SK-N-SH treated with all-trans-retinoic acid at 6 μM for 48 hours (cell line): ENCODE data around the gene MICALL2.

ENCODE experiments used
- ARNTL ChIP-seq: fragments of 450-650 bp; formaldehyde crosslinking; IDR thresholded peaks from 2 replicates; pipeline ENCODE4 v1.5.0; 2020; ENCODE audit warnings: low read depth, mild to moderate bottlenecking, moderate library complexity, borderline replicate concordance
- OSR1 ChIP-seq: fragments of 250-450 bp; sonication (Bioruptor Pico); IDR thresholded peaks from 2 replicates; pipeline ENCODE4 v1.8.0; 2022; ENCODE audit warnings: moderate library complexity, mild to moderate bottlenecking, inconsistent platforms
- RARB ChIP-seq: fragments of 250-450 bp; sonication (Bioruptor Pico); IDR thresholded peaks from 2 replicates; pipeline ENCODE4 v1.8.0; 2021; ENCODE audit warnings: mild to moderate bottlenecking, moderate library complexity
- TSHZ2 ChIP-seq: fragments of 250-450 bp; sonication (Bioruptor Pico); IDR thresholded peaks from 2 replicates; pipeline ENCODE4 v1.5.0; 2020; ENCODE audit warnings: mild to moderate bottlenecking, moderate library complexity
- ZFP3 ChIP-seq: fragments of 250-450 bp; sonication (Bioruptor Pico); IDR thresholded peaks from 2 replicates; pipeline ENCODE4 v1.5.0; 2020; ENCODE audit warnings: mild to moderate bottlenecking, moderate library complexity
- ZFP30 ChIP-seq: fragments of 450-650 bp; formaldehyde crosslinking; IDR thresholded peaks from 2 replicates; pipeline ENCODE4 v1.5.0; 2022; ENCODE audit warnings: mild to moderate bottlenecking, moderate library complexity
- ZNF565 ChIP-seq: fragments of 450-650 bp; formaldehyde crosslinking; conservative IDR thresholded peaks from 2 replicates; pipeline ENCODE4 v1.5.0; 2020; ENCODE audit warnings: low read depth, mild to moderate bottlenecking, moderate library complexity
- TF ChIP-seq, protein P1 (sequence below): fragments of 250-450 bp; sonication (Bioruptor Pico); IDR thresholded peaks from 2 replicates; pipeline ENCODE4 v1.8.0; 2020; ENCODE audit warnings: mild to moderate bottlenecking, moderate library complexity, borderline replicate concordance
- TF ChIP-seq, protein P2 (sequence below): fragments of 250-450 bp; sonication (Bioruptor Pico); IDR thresholded peaks from 2 replicates; pipeline ENCODE4 v1.8.0; 2021; ENCODE audit warnings: low read depth, mild to moderate bottlenecking, moderate library complexity, borderline replicate concordance

DNA sequence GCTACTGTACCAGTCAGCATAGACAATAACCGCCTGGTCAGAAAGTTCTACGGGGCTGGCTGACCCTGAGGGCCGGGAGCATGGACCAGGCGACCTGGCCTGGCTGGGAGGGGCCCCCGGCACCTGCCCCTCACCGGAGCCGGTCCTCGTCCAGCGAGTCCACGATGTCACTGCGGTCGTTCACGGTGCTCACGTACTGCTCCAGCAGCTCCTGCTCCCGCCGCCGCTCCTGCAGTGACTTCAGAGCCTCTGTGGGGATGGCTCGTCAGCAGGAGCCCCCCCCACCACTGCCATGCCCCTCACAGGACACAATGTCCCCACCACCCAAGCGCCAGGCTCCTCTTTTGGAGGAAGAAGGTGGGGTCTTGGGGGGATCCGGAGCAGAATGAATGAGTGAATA, 22.7 kb downstream of the MICALL2 start:
- TF ChIP-seq ZFP3 (CRISPR knock-in tag) (no peak), ZFP30 (CRISPR knock-in tag) (no peak), TSHZ2 (CRISPR knock-in tag) (no peak), ZNF565 (CRISPR knock-in tag) (no peak), OSR1 (CRISPR knock-in tag) (no peak), RARB (CRISPR knock-in tag) (no peak), ARNTL (CRISPR knock-in tag) (no peak)
- TF ChIP-seq, protein P1, sequence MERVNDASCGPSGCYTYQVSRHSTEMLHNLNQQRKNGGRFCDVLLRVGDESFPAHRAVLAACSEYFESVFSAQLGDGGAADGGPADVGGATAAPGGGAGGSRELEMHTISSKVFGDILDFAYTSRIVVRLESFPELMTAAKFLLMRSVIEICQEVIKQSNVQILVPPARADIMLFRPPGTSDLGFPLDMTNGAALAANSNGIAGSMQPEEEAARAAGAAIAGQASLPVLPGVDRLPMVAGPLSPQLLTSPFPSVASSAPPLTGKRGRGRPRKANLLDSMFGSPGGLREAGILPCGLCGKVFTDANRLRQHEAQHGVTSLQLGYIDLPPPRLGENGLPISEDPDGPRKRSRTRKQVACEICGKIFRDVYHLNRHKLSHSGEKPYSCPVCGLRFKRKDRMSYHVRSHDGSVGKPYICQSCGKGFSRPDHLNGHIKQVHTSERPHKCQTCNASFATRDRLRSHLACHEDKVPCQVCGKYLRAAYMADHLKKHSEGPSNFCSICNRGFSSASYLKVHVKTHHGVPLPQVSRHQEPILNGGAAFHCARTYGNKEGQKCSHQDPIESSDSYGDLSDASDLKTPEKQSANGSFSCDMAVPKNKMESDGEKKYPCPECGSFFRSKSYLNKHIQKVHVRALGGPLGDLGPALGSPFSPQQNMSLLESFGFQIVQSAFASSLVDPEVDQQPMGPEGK (CRISPR knock-in tag) = no peak
- TF ChIP-seq, protein P2, sequence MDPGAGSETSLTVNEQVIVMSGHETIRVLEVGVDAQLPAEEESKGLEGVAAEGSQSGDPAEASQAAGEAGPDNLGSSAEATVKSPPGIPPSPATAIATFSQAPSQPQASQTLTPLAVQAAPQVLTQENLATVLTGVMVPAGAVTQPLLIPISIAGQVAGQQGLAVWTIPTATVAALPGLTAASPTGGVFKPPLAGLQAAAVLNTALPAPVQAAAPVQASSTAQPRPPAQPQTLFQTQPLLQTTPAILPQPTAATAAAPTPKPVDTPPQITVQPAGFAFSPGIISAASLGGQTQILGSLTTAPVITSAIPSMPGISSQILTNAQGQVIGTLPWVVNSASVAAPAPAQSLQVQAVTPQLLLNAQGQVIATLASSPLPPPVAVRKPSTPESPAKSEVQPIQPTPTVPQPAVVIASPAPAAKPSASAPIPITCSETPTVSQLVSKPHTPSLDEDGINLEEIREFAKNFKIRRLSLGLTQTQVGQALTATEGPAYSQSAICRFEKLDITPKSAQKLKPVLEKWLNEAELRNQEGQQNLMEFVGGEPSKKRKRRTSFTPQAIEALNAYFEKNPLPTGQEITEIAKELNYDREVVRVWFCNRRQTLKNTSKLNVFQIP (CRISPR knock-in tag) = no peak
